ENCODE results near the gene KLF18. TPM values are rescaled to one million over a fixed set of nuclear protein-coding genes. Genes with fewer than 3 reads are reported as not detected.

Gene KLF18
- total RNA-seq, 1 experiment from 2014 or later: not detected

Small RNA genes lying within 50 kb of the gene (small RNA-seq; reads per million reads assigned to genes)
- 0 reads per million in 2 experiments for gene AL035417.1
- 0 reads per million in 2 experiments for gene OOSP1P1
- 0 reads per million in 2 experiments for gene RF00019
- 0 to 0.06 reads per million in 2 experiments for gene RN7SL479P

Other genes starting within 250 kb of the KLF18 start
- gene ARTN, start 207.8 kb downstream of the KLF18 start, total RNA-seq (2014; rRNA removed; shearing (Covaris generic)): 9.7 and 10.7 TPM in 2 replicates
- gene IPO13, start 194.7 kb downstream of the KLF18 start, total RNA-seq (2014; rRNA removed; shearing (Covaris generic)): 10.1 and 11.6 TPM in 2 replicates
- 28.1 and 28.9 TPM in 2 replicates for gene DPH2, start 171.6 kb downstream of the KLF18 start, total RNA-seq (2014; rRNA removed; shearing (Covaris generic))
- gene ATP6V0B, start 166.7 kb downstream of the KLF18 start, total RNA-seq (2014; rRNA removed; shearing (Covaris generic)): 109 and 124 TPM in 2 replicates
- 38.6 and 46.2 TPM in 2 replicates for gene B4GALT2, start 162.4 kb downstream of the KLF18 start, total RNA-seq (2014; rRNA removed; shearing (Covaris generic))
- gene CCDC24, start 150.0 kb downstream of the KLF18 start, total RNA-seq (2014; rRNA removed; shearing (Covaris generic)): 1.0 and 1.2 TPM in 2 replicates
- 12.1 and 12.9 TPM in 2 replicates for gene SLC6A9, start 110.2 kb downstream of the KLF18 start, total RNA-seq (2014; rRNA removed; shearing (Covaris generic))
- not detected in 2 replicates for gene KLF17, start 22.8 kb downstream of the KLF18 start, total RNA-seq (2014; rRNA removed; shearing (Covaris generic))
- gene DMAP1, start 71.8 kb upstream of the KLF18 start, total RNA-seq (2014; rRNA removed; shearing (Covaris generic)): 11.1 and 12.7 TPM in 2 replicates
- gene ERI3, start 213.6 kb upstream of the KLF18 start, total RNA-seq (2014; rRNA removed; shearing (Covaris generic)): 46.7 and 52.4 TPM in 2 replicates